ENCODE measurements around the gene CFAP157. TPM values are rescaled to one million over a fixed set of nuclear protein-coding genes. Genes with fewer than 3 reads are reported as not detected.
"Not testable (repeated sequence)": the region's sequence is repeated elsewhere in the genome, so short reads cannot be mapped to it uniquely, and the experiment has no call there.

CFAP157 gene
- total RNA-seq, 1 donor from 2014 or later, result not detected

- not testable (repeated sequence) for DNase-seq (ENCODE audit: low spot score); ATAC-seq
Observed at GRCh38 chr9:127756776-127757175, 50.0 kb downstream of the CFAP157 start.

GRCh38 chr9:127758843-127759242 is 52.1 kb downstream of the CFAP157 start:
- ATAC-seq, result no peak
- no peak for DNase-seq (ENCODE audit: low spot score)

GRCh38 chr9:127761061-127761460 is 54.3 kb downstream of the CFAP157 start:
- DNase-seq (ENCODE audit: low spot score) (no peak), ATAC-seq (no peak)

GRCh38 chr9:127761491-127761956 is 54.7 kb downstream of the CFAP157 start:
- no peak for ATAC-seq
- DNase-seq (ENCODE audit: low spot score), result no peak

GRCh38 chr9:127762111-127762676 is 55.4 kb downstream of the CFAP157 start:
- ATAC-seq (peak; percentile 59), DNase-seq (ENCODE audit: low spot score) (no peak)

GRCh38 chr9:127763918-127764384 is 57.2 kb downstream of the CFAP157 start:
- peak; percentile 71 for ATAC-seq

GRCh38 chr9:127765418-127765817 is 58.6 kb downstream of the CFAP157 start:
- DNase-seq (ENCODE audit: low spot score), result no peak
- no peak for ATAC-seq

More at GRCh38 chr9:127763918-127764384, 57.2 kb downstream of the CFAP157 start:
- DNase-seq (ENCODE audit: low spot score), result no peak

Other genes starting within 250 kb of the CFAP157 start
- 3.8 TPM for gene STXBP1, start 94.7 kb upstream of the CFAP157 start, total RNA-seq
- gene PTRH1, start 8.7 kb downstream of the CFAP157 start, total RNA-seq, result 10.8 TPM
- not detected for gene TTC16, start 9.1 kb downstream of the CFAP157 start, total RNA-seq
- 7.4 TPM for gene TOR2A, start 28.3 kb downstream of the CFAP157 start, total RNA-seq
- gene SH2D3C, start 71.7 kb downstream of the CFAP157 start, total RNA-seq, result 3.4 TPM
- 55.5 TPM for gene CDK9, start 79.0 kb downstream of the CFAP157 start, total RNA-seq
- gene FPGS, start 95.9 kb downstream of the CFAP157 start, total RNA-seq, result 82.9 TPM
- 34.1 TPM for gene ENG, start 147.7 kb downstream of the CFAP157 start, total RNA-seq
- 42.6 TPM for gene AK1, start 170.7 kb downstream of the CFAP157 start, total RNA-seq
- 35.2 TPM for gene ST6GALNAC6, start 192.6 kb downstream of the CFAP157 start, total RNA-seq
- 5.9 TPM for gene ST6GALNAC4, start 210.1 kb downstream of the CFAP157 start, total RNA-seq
- 0.40 TPM for gene PIP5KL1, start 223.8 kb downstream of the CFAP157 start, total RNA-seq
- 12.4 TPM for gene DPM2, start 230.9 kb downstream of the CFAP157 start, total RNA-seq

Measured in left lobe of liver (tissue), 2 donors.